IMR-90 (cell line): ENCODE results near the gene CPNE4. TPM values are rescaled to one million over a fixed set of nuclear protein-coding genes. Genes with fewer than 3 reads are reported as not detected.

ENCODE experiments used
- ATAC-seq: fragments of 200-7000 bp; cut with Tn5 transposase; 2 replicates; pipeline ENCODE4 v1.9.1; 2020; ENCODE audit warnings: low read depth, mild to moderate bottlenecking, moderate library complexity
- BruUV-seq: library from RNA; stranded (reverse); fragments of 400-500 nt; replicated peaks from 2 replicates; lab custom pipeline; 2021; lab: Mats Ljungman, UMichigan
- CTCF ChIA-PET: fragments of 300-600 bp; formaldehyde crosslinking; extraction: SDS; loops from one replicate; lab custom pipeline; 2021; ENCODE audit warnings: antibody characterized with exemption; lab: Yijun Ruan, JAX
- POLR2A ChIA-PET: fragments of 300-600 bp; sonication (Branson Sonifier 250); formaldehyde crosslinking; loops from one replicate; lab custom pipeline; 2022; ENCODE audit warnings: antibody characterized with exemption; ENCODE audit not compliant: unreplicated experiment; lab: Charles Lee
- DNase-seq: peaks from one replicate; pipeline ENCODE4 v3.0.0; 2013
- H2AFZ ChIP-seq: replicated peaks from 2 replicates; pipeline ENCODE3; 2013; ENCODE audit warnings: low read length, mild to moderate bottlenecking; ENCODE audit not compliant: poor library complexity
- H2AK5ac ChIP-seq: 2 replicates; pipeline ENCODE4 v1.6.1; 2013; ENCODE audit warnings: low read depth, low read length, inconsistent platforms
- H2AK9ac ChIP-seq: replicated peaks from 2 replicates; pipeline ENCODE3; 2013; ENCODE audit warnings: mild to moderate bottlenecking, low read depth, low read length, moderate library complexity; ENCODE audit not compliant: poor library complexity
- H2BK120ac ChIP-seq: 2 replicates; pipeline ENCODE4 v1.6.1; 2013; ENCODE audit warnings: low read depth, low read length, inconsistent platforms
- H2BK15ac ChIP-seq: 3 replicates; pipeline ENCODE4 v1.6.1; 2013; ENCODE audit warnings: low read depth, low read length, inconsistent platforms
- H2BK20ac ChIP-seq: 2 replicates; pipeline ENCODE4 v1.6.1; 2013; ENCODE audit warnings: low read depth, mild to moderate bottlenecking, inconsistent platforms, low read length, moderate library complexity
- H2BK5ac ChIP-seq: 2 replicates; pipeline ENCODE4 v1.6.1; 2013; ENCODE audit warnings: mild to moderate bottlenecking, low read depth, low read length, inconsistent platforms; ENCODE audit not compliant: poor library complexity, severe bottlenecking
- H3K14ac ChIP-seq: replicated peaks from 2 replicates; pipeline ENCODE4 v1.6.1; 2013; ENCODE audit warnings: low read depth, low read length, inconsistent platforms
- H3K18ac ChIP-seq: 2 replicates; pipeline ENCODE4 v1.6.1; 2013; ENCODE audit warnings: low read depth, low read length, control low read depth
- H3K23ac ChIP-seq: 2 replicates; pipeline ENCODE4 v1.6.1; 2013; ENCODE audit warnings: low read depth, low read length, inconsistent platforms
- H3K27ac ChIP-seq: 2 replicates; pipeline ENCODE4 v1.5.1; 2013; ENCODE audit warnings: mild to moderate bottlenecking, control low read depth, low read length; ENCODE audit not compliant: insufficient read depth
- H3K27me3 ChIP-seq: 2 replicates; pipeline ENCODE4 v1.6.1; 2013; ENCODE audit warnings: low read length; ENCODE audit not compliant: control insufficient read depth, insufficient read depth
- H3K36me3 ChIP-seq: 2 replicates; pipeline ENCODE4 v1.6.1; 2013; ENCODE audit warnings: low read length, mixed read lengths; ENCODE audit not compliant: control insufficient read depth, insufficient read depth
- H3K4ac ChIP-seq: 2 replicates; pipeline ENCODE4 v1.6.1; 2013; ENCODE audit warnings: low read depth, low read length, inconsistent platforms
- H3K4me1 ChIP-seq: 2 replicates; pipeline ENCODE4 v1.6.1; 2013; ENCODE audit warnings: low read length, mixed read lengths; ENCODE audit not compliant: control insufficient read depth, insufficient read depth
- H3K4me2 ChIP-seq: 2 replicates; pipeline ENCODE4 v1.6.1; 2013; ENCODE audit warnings: low read depth, mild to moderate bottlenecking, control low read depth, low read length, moderate library complexity
- H3K4me3 ChIP-seq: 2 replicates; pipeline ENCODE4 v1.5.1; 2013; ENCODE audit warnings: low read depth, mild to moderate bottlenecking, control low read depth, low read length, moderate library complexity; ENCODE audit not compliant: insufficient read depth
- H3K56ac ChIP-seq: 2 replicates; pipeline ENCODE4 v1.6.1; 2013; ENCODE audit warnings: low read length, inconsistent platforms; ENCODE audit not compliant: insufficient read depth; ENCODE audit errors: extremely low read depth
- H3K79me1 ChIP-seq, 2 experiments: 2 replicates each; pipeline ENCODE4 v1.6.1; 2013; ENCODE audit warnings: low read length in 2 of 2, inconsistent platforms in 1 of 2, low read depth in 1 of 2
- H3K9ac ChIP-seq: 2 replicates; pipeline ENCODE4 v1.6.1; 2013; ENCODE audit warnings: low read depth, low read length, control low read depth
- H3K9me1 ChIP-seq: 2 replicates; pipeline ENCODE4 v1.6.1; 2013; ENCODE audit warnings: low read length, inconsistent platforms; ENCODE audit not compliant: insufficient read depth
- H3K9me3 ChIP-seq: 2 replicates; pipeline ENCODE4 v1.6.1; 2013; ENCODE audit warnings: low read length; ENCODE audit not compliant: control insufficient read depth, insufficient read depth
- H4K20me1 ChIP-seq: 2 replicates; pipeline ENCODE4 v1.6.1; 2013; ENCODE audit warnings: low read length, inconsistent platforms; ENCODE audit not compliant: insufficient read depth
- H4K5ac ChIP-seq: 2 replicates; pipeline ENCODE4 v1.6.1; 2013; ENCODE audit warnings: mild to moderate bottlenecking, low read depth, low read length, control low read depth
- H4K8ac ChIP-seq, 2 experiments: 2 replicates each; pipeline ENCODE4 v1.6.1; 2013; ENCODE audit warnings: low read depth in 2 of 2, low read length in 2 of 2, control low read depth in 1 of 2, inconsistent platforms in 1 of 2
- H4K91ac ChIP-seq: 2 replicates; pipeline ENCODE4 v1.6.1; 2013; ENCODE audit warnings: low read depth, low read length, inconsistent platforms; ENCODE audit not compliant: insufficient read depth
- BHLHE40 ChIP-seq: fragments of 150-350 bp; IDR thresholded peaks from 2 replicates; pipeline ENCODE4 v1.6.1; 2016; ENCODE audit warnings: mild to moderate bottlenecking, low read depth, low read length
- CEBPB ChIP-seq: IDR thresholded peaks from 2 replicates; pipeline ENCODE4 v1.6.1; 2012; ENCODE audit warnings: low read depth, low read length, improper control_type of control experiment
- CHD1 ChIP-seq: IDR thresholded peaks from 2 replicates; pipeline ENCODE4 v1.6.1; 2012; ENCODE audit warnings: low read depth, low read length, improper control_type of control experiment
- CTCF ChIP-seq: conservative IDR thresholded peaks from 2 replicates; pipeline ENCODE4 v1.5.1; 2012; ENCODE audit warnings: mild to moderate bottlenecking, low read depth, low read length, improper control_type of control experiment
- ELK1 ChIP-seq: fragments of 150-350 bp; IDR thresholded peaks from 2 replicates; pipeline ENCODE4 v1.6.1; 2016; ENCODE audit warnings: low read depth, mild to moderate bottlenecking, low read length, moderate library complexity, borderline replicate concordance
- FOS ChIP-seq: fragments of 150-350 bp; IDR thresholded peaks from 2 replicates; pipeline ENCODE4 v1.6.1; 2016; ENCODE audit warnings: low read depth, low read length
- MAFK ChIP-seq: IDR thresholded peaks from 2 replicates; pipeline ENCODE4 v1.6.1; 2012; ENCODE audit warnings: low read depth, low read length, improper control_type of control experiment
- MAZ ChIP-seq: IDR thresholded peaks from 2 replicates; pipeline ENCODE4 v1.6.1; 2012; ENCODE audit warnings: low read depth, mild to moderate bottlenecking, low read length, improper control_type of control experiment, moderate library complexity, borderline replicate concordance
- MXI1 ChIP-seq: IDR thresholded peaks from 2 replicates; pipeline ENCODE4 v1.6.1; 2012; ENCODE audit warnings: low read depth, mild to moderate bottlenecking, low read length, moderate library complexity, borderline replicate concordance
- NFE2L2 ChIP-seq: fragments of 150-350 bp; IDR thresholded peaks from 2 replicates; pipeline ENCODE4 v1.6.1; 2016; ENCODE audit warnings: low read depth, mild to moderate bottlenecking, low read length
- POLR2A ChIP-seq: IDR thresholded peaks from 2 replicates; pipeline ENCODE4 v1.6.1; 2012; ENCODE audit warnings: mild to moderate bottlenecking, low read depth, low read length
- RAD21 ChIP-seq: IDR thresholded peaks from 2 replicates; pipeline ENCODE4 v1.6.1; 2012; ENCODE audit warnings: low read length, improper control_type of control experiment
- RCOR1 ChIP-seq: IDR thresholded peaks from 2 replicates; pipeline ENCODE4 v1.6.1; 2012; ENCODE audit warnings: mild to moderate bottlenecking, low read length, improper control_type of control experiment; ENCODE audit not compliant: insufficient replicate concordance
- RFX5 ChIP-seq: IDR thresholded peaks from 2 replicates; pipeline ENCODE4 v1.8.0; 2012; ENCODE audit warnings: low read depth, mild to moderate bottlenecking, low read length, moderate library complexity
- SMC3 ChIP-seq: fragments of 150-350 bp; IDR thresholded peaks from 2 replicates; pipeline ENCODE4 v1.6.1; 2016; ENCODE audit warnings: low read depth, mild to moderate bottlenecking, antibody characterized with exemption, low read length, moderate library complexity
- USF2 ChIP-seq: fragments of 150-350 bp; IDR thresholded peaks from 2 replicates; pipeline ENCODE4 v1.6.1; 2017; ENCODE audit warnings: mild to moderate bottlenecking, antibody characterized with exemption, low read length, low read depth
- WGBS, 2 experiments: methylation state at CpG; one replicate each; pipeline versions ENCODE4 v1.1.5 to v1.1.7; 2013; ENCODE audit warnings: missing lambda C conversion rate in 2 of 2; ENCODE audit not compliant: insufficient read length in 1 of 2; ENCODE audit errors: extremely low coverage in 2 of 2; 5-methylcytosine and 5-hydroxymethylcytosine counted together
- dilution Hi-C: fragments of 300-500 bp; cut with HindIII; formaldehyde crosslinking; loops from one replicate; pipeline ENCODE4 v1.14.3; 2018; ENCODE audit warnings: low sequenced_read_pairs; ENCODE audit not compliant: unreplicated experiment
- in situ Hi-C: fragments of 300-500 bp; cut with MboI; formaldehyde crosslinking; loops from 3 replicates; pipeline ENCODE4 v1.14.3; 2019; ENCODE audit warnings: low sequenced_read_pairs, inconsistent platforms, mixed read lengths
- intact Hi-C: fragments of 100-400 bp; cut with micrococcal nuclease; formaldehyde crosslinking; loops from 2 replicates; pipeline ENCODE4 v1.10.0; 2022
- polyA plus RNA-seq, 3 experiments: library from polyadenylated mRNA; depleted of rRNA; stranded (reverse); fragments of >200 nt; gene quantifications; 2 replicates each; pipeline ENCODE4 v1.2.3, GENCODE V29; 2012; ENCODE audit warnings: low replicate concordance in 1 of 3
- total RNA-seq: library from RNA; depleted of rRNA; stranded (reverse); fragments of >200 nt; gene quantifications from 2 replicates; pipeline ENCODE4 v1.2.3, GENCODE V29; 2012

Gene CPNE4
- total and polyA plus RNA-seq, 2 of the 4 experiments (the other 2 are of a cell fraction): not detected

GRCh38 chr3:131739211-131739610 lies 295.6 kb downstream of the CPNE4 start:
- H3K4me1 ChIP-seq: no peaks in the 10 kb centered on the region
- intact Hi-C loops (no loop called here), dilution Hi-C loops (no loop called here), in situ Hi-C loops (no loop called here)
- H3K23ac ChIP-seq: no peak overlapping the region
- no peak overlapping the region for H4K91ac ChIP-seq
- no peak overlapping the region for H4K5ac ChIP-seq
- H3K27ac ChIP-seq: no peak overlapping the region
- no peak overlapping the region for H2BK120ac ChIP-seq
- no TSS peak for BruUV-seq
- no peak overlapping the region for H2BK5ac ChIP-seq
- H2AFZ ChIP-seq: no peak overlapping the region
- ATAC-seq (no peak), DNase-seq (no peak)
- no peaks in the 10 kb centered on the region for H3K9me1 ChIP-seq
- CTCF ChIA-PET: no interaction called here
- no peak overlapping the region for H3K4me3 ChIP-seq
- no peak overlapping the region for H3K14ac ChIP-seq
- no peak overlapping the region for H3K18ac ChIP-seq
- H3K36me3 ChIP-seq: no peaks in the 10 kb centered on the region
- H2BK20ac ChIP-seq: no peak overlapping the region
- H3K27me3 ChIP-seq: no peaks in the 10 kb centered on the region
- H3K4me2 ChIP-seq: no peak overlapping the region
- H3K4ac ChIP-seq: no peak overlapping the region
- WGBS, 2 experiments: no CpG with 5 or more reads among the region's 1 CpG
- H3K9ac ChIP-seq: no peak overlapping the region
- TF ChIP-seq USF2 (no peak), SMC3 (no peak), RAD21 (no peak), BHLHE40 (no peak), CEBPB (no peak), MXI1 (no peak), ELK1 (no peak), POLR2A (no peak), MAFK (no peak), CHD1 (no peak), RCOR1 (no peak), CTCF (no peak), NFE2L2 (no peak), FOS (no peak), RFX5 (no peak), MAZ (no peak)
- POLR2A ChIA-PET: no interaction called here
- no peak overlapping the region for H3K56ac ChIP-seq
- H2AK5ac ChIP-seq: no peak overlapping the region
- no peaks in the 10 kb centered on the region for H3K9me3 ChIP-seq
- H4K20me1 ChIP-seq: no peaks in the 10 kb centered on the region
- no peak overlapping the region for H2AK9ac ChIP-seq
- H3K79me1 ChIP-seq: no peaks in the 10 kb centered on the region
- H4K8ac ChIP-seq: no peak overlapping the region
- H2BK15ac ChIP-seq: no peak overlapping the region
